ENCODE measurements around the gene IQSEC3. TPM values are rescaled to one million over a fixed set of nuclear protein-coding genes. Genes with fewer than 3 reads are reported as not detected.

The IQSEC3 gene
- total RNA-seq, 1 donor: under 0.01 TPM

GRCh38 chr12:159156-159782 is 92.7 kb downstream of the IQSEC3 start:
- no peak for TF ChIP-seq CTCF (IDR thresholded peaks at IDR 0.05; ENCODE audit: insufficient read depth, low read depth, low read length)
- DNase-seq (ENCODE audit: low read depth): no peak
- no peak overlapping the region for H3K4me3 ChIP-seq (ENCODE audit: low read depth, low read length)

GRCh38 chr12:160858-161257 is 94.3 kb downstream of the IQSEC3 start:
- no peak overlapping the region for H3K4me3 ChIP-seq (ENCODE audit: low read depth, low read length)
- TF ChIP-seq CTCF (IDR thresholded peaks at IDR 0.05; ENCODE audit: insufficient read depth, low read depth, low read length): no peak
- no peak for DNase-seq (ENCODE audit: low read depth)

- no peak for TF ChIP-seq CTCF (IDR thresholded peaks at IDR 0.05; ENCODE audit: insufficient read depth, low read depth, low read length)
- no peak for DNase-seq (ENCODE audit: low read depth)
- no peak overlapping the region for H3K4me3 ChIP-seq (ENCODE audit: low read depth, low read length)
These were observed 95.3 kb downstream of the IQSEC3 start for GRCh38 chr12:161823-162222.

- no peak overlapping the region for H3K4me3 ChIP-seq (ENCODE audit: low read depth, low read length)
- no peak for DNase-seq (ENCODE audit: low read depth)
- no peak for TF ChIP-seq CTCF (IDR thresholded peaks at IDR 0.05; ENCODE audit: insufficient read depth, low read depth, low read length)
These were observed 96.1 kb downstream of the IQSEC3 start for GRCh38 chr12:162467-163307.

GRCh38 chr12:163406-163986 is 96.9 kb downstream of the IQSEC3 start:
- no peak for TF ChIP-seq CTCF (IDR thresholded peaks at IDR 0.05; ENCODE audit: insufficient read depth, low read depth, low read length)
- DNase-seq (ENCODE audit: low read depth): no peak
- H3K4me3 ChIP-seq (ENCODE audit: low read depth, low read length): no peak overlapping the region

- no peak overlapping the region for H3K4me3 ChIP-seq (ENCODE audit: low read depth, low read length)
- no peak for TF ChIP-seq CTCF (IDR thresholded peaks at IDR 0.05; ENCODE audit: insufficient read depth, low read depth, low read length)
- no peak for DNase-seq (ENCODE audit: low read depth)
These were observed 97.6 kb downstream of the IQSEC3 start for GRCh38 chr12:164207-164606.

Measured in fibroblast of villous mesenchyme (primary cell).